K562 (cell line): ENCODE data around the gene POLR3G. TPM values are rescaled to one million over a fixed set of nuclear protein-coding genes. Genes with fewer than 3 reads are reported as not detected.
A peak's percentile ranks its signal among the peaks of the same experiment; 100 is the strongest.

Source experiments
- ATAC-seq: fragments of 200-7000 bp; cut with Tn5 transposase; 3 replicates; pipeline ENCODE4 v1.9.1; 2020; ENCODE audit warnings: moderate library complexity
- BruUV-seq: library from RNA; stranded (reverse); fragments of 400-500 nt; replicated peaks from 2 replicates; lab custom pipeline; 2021; lab: Mats Ljungman, UMichigan
- CTCF ChIA-PET: fragments of 300-600 bp; formaldehyde crosslinking; extraction: SDS; loops from one replicate; lab custom pipeline; 2021; ENCODE audit warnings: low intra/inter-chr PET ratio; lab: Yijun Ruan, JAX
- POLR2A ChIA-PET: fragments of 300-600, 350-650 bp; sonication (Branson Sonifier 250); formaldehyde crosslinking; extraction: SDS; loops from one replicate; lab custom pipeline; 2021; ENCODE audit warnings: antibody characterized with exemption, inconsistent platforms; lab: Yijun Ruan, JAX
- DNase-seq, 4 experiments: peaks; one replicate each; pipeline versions ENCODE4 v3.0.0 to v3.0.0-alpha.2; 2011 to 2018; ENCODE audit warnings: low spot score in 3 of 4, mixed read lengths in 3 of 4; ENCODE audit errors: extremely low read depth in 1 of 4
- FAIRE-seq: peaks from 2 replicates; lab custom pipeline; 2011; peaks lifted over from hg19 to GRCh38; lab: Jason Lieb, UNC
- H2AFZ ChIP-seq: 2 replicates; pipeline ENCODE4 v1.6.0; 2011; ENCODE audit warnings: low read depth, low read length, control low read depth, inconsistent platforms
- H3K27ac ChIP-seq: fragments of 200-600 bp; 3 replicates; pipeline ENCODE4 v1.8.0; 2011; ENCODE audit warnings: low read depth, mild to moderate bottlenecking, control low read depth, inconsistent platforms, low read length, moderate library complexity, mixed read lengths; ENCODE audit errors: extremely low read depth
- H3K27me3 ChIP-seq, 2 experiments: fragments of 300-600 bp in 1 of 2; 2 replicates in 1 of 2; 3 replicates in 1 of 2; pipeline versions ENCODE4 v1.6.0 to v1.8.0; 2011; ENCODE audit warnings: inconsistent platforms in 2 of 2, low read length in 2 of 2, mild to moderate bottlenecking in 1 of 2, mixed read lengths in 1 of 2, moderate library complexity in 1 of 2; ENCODE audit not compliant: control insufficient read depth in 2 of 2, insufficient read depth in 2 of 2
- H3K36me3 ChIP-seq: fragments of 300-600 bp; 3 replicates; pipeline ENCODE4 v1.8.0; 2011; ENCODE audit warnings: mild to moderate bottlenecking, low read length, inconsistent platforms; ENCODE audit not compliant: control insufficient read depth, insufficient read depth
- H3K4me1 ChIP-seq, 2 experiments: fragments of 200-600 bp in 1 of 2; replicated peaks in 1 of 2; 2 replicates in 1 of 2; 3 replicates in 1 of 2; pipeline versions ENCODE4 v1.5.1 to v1.8.0; 2011; ENCODE audit warnings: inconsistent platforms in 2 of 2, low read length in 2 of 2, mild to moderate bottlenecking in 1 of 2, mixed read lengths in 1 of 2, moderate library complexity in 1 of 2; ENCODE audit not compliant: control insufficient read depth in 2 of 2, insufficient read depth in 2 of 2
- H3K4me2 ChIP-seq: 2 replicates; pipeline ENCODE4 v1.6.1; 2011; ENCODE audit warnings: low read length, control low read depth, inconsistent platforms, mixed read lengths; ENCODE audit not compliant: insufficient read depth
- H3K4me3 ChIP-seq: fragments of 200-600 bp; sonication (generic), shearing (Covaris generic); 2 replicates; pipeline ENCODE4 v1.5.1; 2016; ENCODE audit warnings: control low read depth, inconsistent platforms
- H3K79me2 ChIP-seq: fragments of 200-600 bp; 3 replicates; pipeline ENCODE4 v1.8.0; 2011; ENCODE audit warnings: low read length, inconsistent platforms; ENCODE audit not compliant: control insufficient read depth, insufficient read depth
- H3K9ac ChIP-seq, 2 experiments: 2 replicates each; pipeline versions ENCODE4 v1.6.0 to v1.6.1; 2011; ENCODE audit warnings: low read depth in 2 of 2, low read length in 2 of 2, control low read depth in 1 of 2, inconsistent platforms in 1 of 2, mild to moderate bottlenecking in 1 of 2, mixed read lengths in 1 of 2; ENCODE audit not compliant: insufficient read depth in 1 of 2
- H3K9me1 ChIP-seq: one replicate; pipeline ENCODE4 v1.6.0; 2011; ENCODE audit warnings: inconsistent platforms, mild to moderate bottlenecking, low read length, moderate library complexity; ENCODE audit not compliant: control insufficient read depth, insufficient read depth
- H3K9me3 ChIP-seq: replicated peaks from 2 replicates; pipeline ENCODE4 v1.5.1; 2011; ENCODE audit warnings: low read depth, low read length, inconsistent platforms; ENCODE audit not compliant: control insufficient read depth, insufficient read depth
- H4K20me1 ChIP-seq: replicated peaks from 2 replicates; pipeline ENCODE4 v1.6.1; 2011; ENCODE audit warnings: low read length, inconsistent platforms, mixed read lengths; ENCODE audit not compliant: control insufficient read depth, insufficient read depth
- DPF2 ChIP-seq: fragments of 450-650 bp; IDR thresholded peaks from 2 replicates; pipeline ENCODE4 v1.6.1; 2016
- JUNB ChIP-seq: fragments of 450-650 bp; formaldehyde crosslinking; conservative IDR thresholded peaks from 2 replicates; pipeline ENCODE4 v1.4.0; 2020; ENCODE audit warnings: mild to moderate bottlenecking
- NCOA4 ChIP-seq: fragments of 450-650 bp; IDR thresholded peaks from 2 replicates; pipeline ENCODE4 v1.6.1; 2018; ENCODE audit warnings: mild to moderate bottlenecking; ENCODE audit not compliant: partially characterized antibody
- NONO ChIP-seq, 2 experiments: fragments of 200-400 bp in 1 of 2; fragments of 450-650 bp in 1 of 2; formaldehyde crosslinking in 1 of 2; IDR thresholded peaks; 2 replicates each; pipeline ENCODE4 v1.6.1; 2017; ENCODE audit warnings: low read depth in 2 of 2, mild to moderate bottlenecking in 2 of 2, moderate library complexity in 2 of 2, low read length in 1 of 2
- WGBS: fragments of 100-300 bp; shearing (Covaris generic); methylation state at CpG from one replicate; pipeline ENCODE4 v1.1.6; 2016; ENCODE audit warnings: low coverage, mixed read lengths; ENCODE audit not compliant: insufficient coverage; ENCODE audit errors: missing lambda C conversion rate; 5-methylcytosine and 5-hydroxymethylcytosine counted together
- in situ Hi-C: fragments of 300-500 bp; cut with MboI; formaldehyde crosslinking; loops from 4 replicates; pipeline ENCODE4 v1.15.0; 2018; ENCODE audit warnings: inconsistent platforms, mixed read lengths
- intact Hi-C: fragments of 100-400 bp; cut with micrococcal nuclease; formaldehyde crosslinking; loops from 2 replicates; pipeline ENCODE4 v1.14.2; 2022
- polyA plus RNA-seq, 8 experiments: library from polyadenylated mRNA; depleted of rRNA in 4 of 8; stranded (reverse) in 5 of 8; unstranded in 3 of 8; fragments of >200 nt; fragmentation: Nextera tagmentation in 2 of 8; fragmentation: Illumina TruSeq in 1 of 8; extraction: Ambion mirVana in 2 of 8; extraction: Trizol in 1 of 8; gene quantifications; 2 replicates each; pipeline versions ENCODE4 v1.2.1 to v1.2.3, GENCODE V29; 2011 to 2014; ENCODE audit warnings: inconsistent platforms in 1 of 8, missing spikeins in 1 of 8
- total RNA-seq, 7 experiments: library from RNA; depleted of rRNA in 6 of 7; stranded (reverse); fragments of >200 nt in 6 of 7; fragmentation: Illumina TruSeq in 2 of 7; extraction: Trizol in 2 of 7; gene quantifications; 2 replicates each; pipeline versions ENCODE4 v1.2.1 to v1.2.3, GENCODE V29; 2011 to 2021; ENCODE audit warnings: low replicate concordance in 1 of 7
- TF ChIP-seq, protein P1 (sequence below): fragments of 250-450 bp; sonication (Bioruptor Pico); IDR thresholded peaks from 2 replicates; pipeline ENCODE4 v1.8.0; 2021; ENCODE audit warnings: moderate library complexity, mild to moderate bottlenecking, inconsistent platforms
- TF ChIP-seq, protein P2 (sequence below): fragments of 450-650 bp; formaldehyde crosslinking; IDR thresholded peaks from 2 replicates; pipeline ENCODE4 v1.4.0; 2022; ENCODE audit warnings: missing genetic modification characterization

The POLR3G gene
- total and polyA plus RNA-seq, 9 of the 15 experiments (the other 6 are each of a cell fraction or from before 2014, with no cell fraction given), result 39.0 to 111 (median 59.0) TPM

DNA sequence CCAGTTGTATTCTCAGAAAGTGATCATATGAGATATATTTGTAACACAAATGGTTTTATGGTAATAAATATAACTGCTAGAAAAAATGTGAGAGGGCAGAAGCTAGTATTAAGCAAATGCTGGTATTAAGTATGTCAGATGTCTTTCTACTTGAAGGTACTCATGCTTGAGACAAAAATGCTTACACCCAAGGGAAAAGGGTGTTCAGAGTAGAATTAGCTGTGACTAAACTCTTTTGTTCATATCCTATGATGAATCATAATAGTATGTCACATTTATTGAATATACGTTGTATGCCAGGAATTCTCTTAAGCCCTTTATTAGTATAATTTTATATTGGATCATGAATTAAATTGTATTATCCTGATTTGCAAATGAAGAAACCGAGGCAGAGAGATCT is 86.1 kb downstream of the POLR3G start:
- intact Hi-C loops, result no loop called here
- Histone ChIP-seq H3K9me1 (no peaks in the 10 kb centered on the region), H3K79me2 (peaks cover 51% of the 10 kb centered on the region), H4K20me1 (no peaks in the 10 kb centered on the region), H3K36me3 (no peaks in the 10 kb centered on the region), H3K4me3 (no peak overlapping the region; the same call in 1 of the 2 replicates), H3K4me1 (peaks cover 4 to 10% of the 10 kb centered on the region in 2 experiments; a peak in 4 of 5 replicates), H3K4me2 (peak overlapping the region; percentile 17; the same call in 1 of the 2 replicates), H3K27ac (no peak overlapping the region; the same call in 2 of the 3 replicates), H3K9me3 (no peaks in the 10 kb centered on the region), H3K9ac (peak overlapping the region in 1 of 2 experiments; percentile 30; a peak in 2 of 4 replicates), H2AFZ (no peak overlapping the region), H3K27me3 (no peaks in the 10 kb centered on the region)
- ATAC-seq, result no peak
- POLR2A ChIA-PET, result no interaction called here
- in situ Hi-C loops, result no loop called here
- no TSS peak for BruUV-seq
- FAIRE-seq, result no peak
- WGBS, result 39% methylated on average over 2 of the region's 2 CpGs
- TF ChIP-seq NONO (IDR thresholded peaks at IDR 0.05; ENCODE audit: low read depth in 2 of 2, low read length in 1 of 2) (no peak), DPF2 (no peak), NCOA4 (no peak), JUNB (CRISPR knock-in tag) (no peak)
- TF ChIP-seq, protein P1, sequence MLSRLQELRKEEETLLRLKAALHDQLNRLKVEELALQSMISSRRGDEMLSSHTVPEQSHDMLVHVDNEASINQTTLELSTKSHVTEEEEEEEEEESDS (CRISPR knock-in tag), result no peak
- TF ChIP-seq, protein P2, sequence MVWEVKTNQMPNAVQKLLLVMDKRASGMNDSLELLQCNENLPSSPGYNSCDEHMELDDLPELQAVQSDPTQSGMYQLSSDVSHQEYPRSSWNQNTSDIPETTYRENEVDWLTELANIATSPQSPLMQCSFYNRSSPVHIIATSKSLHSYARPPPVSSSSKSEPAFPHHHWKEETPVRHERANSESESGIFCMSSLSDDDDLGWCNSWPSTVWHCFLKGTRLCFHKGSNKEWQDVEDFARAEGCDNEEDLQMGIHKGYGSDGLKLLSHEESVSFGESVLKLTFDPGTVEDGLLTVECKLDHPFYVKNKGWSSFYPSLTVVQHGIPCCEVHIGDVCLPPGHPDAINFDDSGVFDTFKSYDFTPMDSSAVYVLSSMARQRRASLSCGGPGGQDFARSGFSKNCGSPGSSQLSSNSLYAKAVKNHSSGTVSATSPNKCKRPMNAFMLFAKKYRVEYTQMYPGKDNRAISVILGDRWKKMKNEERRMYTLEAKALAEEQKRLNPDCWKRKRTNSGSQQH, result no peak
- no peak for DNase-seq
- CTCF ChIA-PET, result no interaction called here
